ENCODE data around the gene FIG4. TPM values are rescaled to one million over a fixed set of nuclear protein-coding genes. Genes with fewer than 3 reads are reported as not detected.
"Not testable (repeated sequence)": the region's sequence is repeated elsewhere in the genome, so short reads cannot be mapped to it uniquely, and the experiment has no call there.

Gene FIG4
- total RNA-seq, 2 experiments from 2014 or later = 17.3 to 18.2 TPM

- Mint-ChIP-seq H3K4me3 (no peak overlapping the region), H3K36me3 (peaks cover 26% of the 10 kb centered on the region), H3K9me3 (no peaks in the 10 kb centered on the region), H3K27me3 (no peaks in the 10 kb centered on the region), H3K27ac (no peak overlapping the region), H3K4me1 (ENCODE audit: low read depth) (no peaks in the 10 kb centered on the region)
- ChIA-PET POLR2A (interaction anchor here (0.6 kb wide), 1 partner anchor 31 kb away, joined by 3 read pairs; no protein-coding TSS in a partner anchor), CTCF (no interaction called here)
- intact Hi-C loops (cut with micrococcal nuclease) = no loop called here
- DNase-seq = no peak
Observed at GRCh38 chr6:109736273-109737025, 45.4 kb downstream of the FIG4 start.

GRCh38 chr6:109738255-109738654, 47.2 kb downstream of the FIG4 start:
- H3K4me3 Mint-ChIP-seq = no peak overlapping the region
- peaks cover 26% of the 10 kb centered on the region for H3K36me3 Mint-ChIP-seq
- H3K9me3 Mint-ChIP-seq = no peaks in the 10 kb centered on the region
- H3K27me3 Mint-ChIP-seq = no peaks in the 10 kb centered on the region
- H3K4me1 Mint-ChIP-seq (ENCODE audit: low read depth) = no peaks in the 10 kb centered on the region
- H3K27ac Mint-ChIP-seq = no peak overlapping the region
- CTCF ChIA-PET = no interaction called here
- DNase-seq = no peak
- intact Hi-C loops (cut with micrococcal nuclease) = no loop called here
- POLR2A ChIA-PET = no interaction called here

- no peak for DNase-seq
- Mint-ChIP-seq H3K4me3 (no peak overlapping the region), H3K36me3 (peaks cover 29% of the 10 kb centered on the region), H3K27ac (no peak overlapping the region), H3K4me1 (ENCODE audit: low read depth) (no peaks in the 10 kb centered on the region), H3K27me3 (no peaks in the 10 kb centered on the region), H3K9me3 (no peaks in the 10 kb centered on the region)
- intact Hi-C loops (cut with micrococcal nuclease) = no loop called here
- ChIA-PET POLR2A (no interaction called here), CTCF (no interaction called here)
Observed at GRCh38 chr6:109738667-109739066, 47.6 kb downstream of the FIG4 start.

GRCh38 chr6:109739686-109740085, 48.6 kb downstream of the FIG4 start:
- Mint-ChIP-seq H3K4me3 (no peak overlapping the region), H3K27me3 (no peaks in the 10 kb centered on the region), H3K36me3 (peaks cover 38% of the 10 kb centered on the region), H3K4me1 (ENCODE audit: low read depth) (no peaks in the 10 kb centered on the region), H3K9me3 (peaks cover 2% of the 10 kb centered on the region), H3K27ac (no peak overlapping the region)
- intact Hi-C loops (cut with micrococcal nuclease) = no loop called here
- no peak for DNase-seq
- ChIA-PET CTCF (no interaction called here), POLR2A (interaction anchor here (0.7 kb wide), 1 partner anchor 284 kb away, joined by 4 read pairs; no protein-coding TSS in a partner anchor)

GRCh38 chr6:109740787-109741186, 49.7 kb downstream of the FIG4 start:
- no peaks in the 10 kb centered on the region for H3K27me3 Mint-ChIP-seq
- ChIA-PET POLR2A (no interaction called here), CTCF (interaction anchor here (0.8 kb wide), 1 partner anchor 358 kb away, joined by 3 read pairs; no protein-coding TSS in a partner anchor)
- intact Hi-C loops (cut with micrococcal nuclease) = no loop called here
- H3K4me3 Mint-ChIP-seq = no peak overlapping the region
- peaks cover 3% of the 10 kb centered on the region for H3K9me3 Mint-ChIP-seq
- H3K36me3 Mint-ChIP-seq = peaks cover 34% of the 10 kb centered on the region
- no peak overlapping the region for H3K27ac Mint-ChIP-seq
- DNase-seq = no peak
- H3K4me1 Mint-ChIP-seq (ENCODE audit: low read depth) = no peaks in the 10 kb centered on the region

GRCh38 chr6:109743739-109744138, 52.6 kb downstream of the FIG4 start:
- CTCF ChIA-PET = no interaction called here
- H3K4me1 Mint-ChIP-seq (ENCODE audit: low read depth) = no peaks in the 10 kb centered on the region
- no peak overlapping the region for H3K4me3 Mint-ChIP-seq
- no peak overlapping the region for H3K27ac Mint-ChIP-seq
- peaks cover 28% of the 10 kb centered on the region for H3K36me3 Mint-ChIP-seq
- intact Hi-C loops (cut with micrococcal nuclease) = no loop called here
- POLR2A ChIA-PET = no interaction called here
- DNase-seq = no peak
- H3K9me3 Mint-ChIP-seq = peaks cover 3% of the 10 kb centered on the region
- no peaks in the 10 kb centered on the region for H3K27me3 Mint-ChIP-seq

GRCh38 chr6:109744779-109745178, 53.7 kb downstream of the FIG4 start:
- H3K4me3 Mint-ChIP-seq; H3K9me3 Mint-ChIP-seq; H3K27ac Mint-ChIP-seq; POLR2A ChIA-PET; intact Hi-C loops (cut with micrococcal nuclease); H3K4me1 Mint-ChIP-seq (ENCODE audit: low read depth); H3K27me3 Mint-ChIP-seq; CTCF ChIA-PET; DNase-seq: not testable (repeated sequence)
- H3K36me3 Mint-ChIP-seq = peaks cover 25% of the 10 kb centered on the region

- intact Hi-C loops (cut with micrococcal nuclease) = no loop called here
- no peaks in the 10 kb centered on the region for H3K4me1 Mint-ChIP-seq (ENCODE audit: low read depth)
- peaks cover 16% of the 10 kb centered on the region for H3K36me3 Mint-ChIP-seq
- ChIA-PET POLR2A (no interaction called here), CTCF (no interaction called here)
- peaks cover 3% of the 10 kb centered on the region for H3K9me3 Mint-ChIP-seq
- no peaks in the 10 kb centered on the region for H3K27me3 Mint-ChIP-seq
- H3K4me3 Mint-ChIP-seq = no peak overlapping the region
- H3K27ac Mint-ChIP-seq = no peak overlapping the region
- DNase-seq = no peak
Observed at GRCh38 chr6:109747221-109747620, 56.1 kb downstream of the FIG4 start.

- CTCF ChIA-PET = no interaction called here
- intact Hi-C loops (cut with micrococcal nuclease) = no loop called here
- peaks cover 41% of the 10 kb centered on the region for H3K36me3 Mint-ChIP-seq
Observed at GRCh38 chr6:109759098-109759955, 68.2 kb downstream of the FIG4 start.

GRCh38 chr6:109760208-109760607, 69.1 kb downstream of the FIG4 start:
- Mint-ChIP-seq H3K36me3 (peaks cover 36% of the 10 kb centered on the region), H3K27me3 (no peaks in the 10 kb centered on the region), H3K4me3 (no peak overlapping the region), H3K4me1 (ENCODE audit: low read depth) (peaks cover 14% of the 10 kb centered on the region), H3K9me3 (peaks cover 26% of the 10 kb centered on the region), H3K27ac (no peak overlapping the region)
- no peak for DNase-seq
- POLR2A ChIA-PET = no interaction called here
- CTCF ChIA-PET = no interaction called here
- intact Hi-C loops (cut with micrococcal nuclease) = no loop called here

More at GRCh38 chr6:109759098-109759955, 68.2 kb downstream of the FIG4 start:
- H3K9me3 Mint-ChIP-seq = peaks cover 27% of the 10 kb centered on the region
- H3K4me1 Mint-ChIP-seq (ENCODE audit: low read depth) = peaks cover 14% of the 10 kb centered on the region
- POLR2A ChIA-PET = no interaction called here
- no peak overlapping the region for H3K4me3 Mint-ChIP-seq
- H3K27me3 Mint-ChIP-seq = no peaks in the 10 kb centered on the region
- DNase-seq = no peak
- H3K27ac Mint-ChIP-seq = no peak overlapping the region

- intact Hi-C loops (cut with micrococcal nuclease) = no loop called here
- no peak overlapping the region for H3K4me3 Mint-ChIP-seq
- no peak overlapping the region for H3K27ac Mint-ChIP-seq
- H3K36me3 Mint-ChIP-seq = peaks cover 25% of the 10 kb centered on the region
- peaks cover 14% of the 10 kb centered on the region for H3K9me3 Mint-ChIP-seq
- peaks cover 14% of the 10 kb centered on the region for H3K4me1 Mint-ChIP-seq (ENCODE audit: low read depth)
- DNase-seq = no peak
- ChIA-PET CTCF (no interaction called here), POLR2A (no interaction called here)
- no peaks in the 10 kb centered on the region for H3K27me3 Mint-ChIP-seq
Observed at GRCh38 chr6:109762166-109762565, 71.1 kb downstream of the FIG4 start.

- Mint-ChIP-seq H3K4me3 (no peak overlapping the region), H3K4me1 (ENCODE audit: low read depth) (peaks cover 14% of the 10 kb centered on the region), H3K36me3 (peaks cover 22% of the 10 kb centered on the region), H3K27ac (no peak overlapping the region), H3K27me3 (no peaks in the 10 kb centered on the region), H3K9me3 (peaks cover 10% of the 10 kb centered on the region)
- intact Hi-C loops (cut with micrococcal nuclease) = no loop called here
- CTCF ChIA-PET = no interaction called here
- no peak for DNase-seq
- POLR2A ChIA-PET = no interaction called here
Observed at GRCh38 chr6:109762769-109763441, 71.8 kb downstream of the FIG4 start.
